Measurements from ENCODE around the gene C12orf43.

GRCh38 chr12:121009741-121010140 is 6.5 kb downstream of the C12orf43 start:
- TF ChIP-seq POLR2A (IDR thresholded peaks at IDR 0.05), result no peak
- TF ChIP-seq CTCF (IDR thresholded peaks at IDR 0.05), result peak in 3 of 6 experiments; percentile 21 to 47 (median 29)
- no peak for TF ChIP-seq EP300 (IDR thresholded peaks at IDR 0.05)
- TF ChIP-seq POLR2AphosphoS5 (IDR thresholded peaks at IDR 0.05), result no peak

All from upper lobe of left lung (tissue), 4 donors.